Adipocyte (in vitro differentiated cells): ENCODE results near the gene DDC.

Experiments used
- DNase-seq: peaks from one replicate; pipeline ENCODE4 v3.0.0-alpha.2; 2015; ENCODE audit warnings: low read depth
- H3K27me3 ChIP-seq: replicated peaks from 2 replicates; pipeline ENCODE4 v1.7.0; 2013; ENCODE audit warnings: mild to moderate bottlenecking, low read length, moderate library complexity; ENCODE audit not compliant: control insufficient read depth, insufficient read depth
- H3K36me3 ChIP-seq: 2 replicates; pipeline ENCODE4 v1.7.0; 2013; ENCODE audit warnings: low read length, mild to moderate bottlenecking, moderate library complexity; ENCODE audit not compliant: control insufficient read depth, insufficient read depth, severe bottlenecking
- H3K4me1 ChIP-seq: 2 replicates; pipeline ENCODE4 v1.7.0; 2013; ENCODE audit warnings: mild to moderate bottlenecking, low read length, moderate library complexity; ENCODE audit not compliant: control insufficient read depth, insufficient read depth
- H3K4me3 ChIP-seq: 2 replicates; pipeline ENCODE4 v1.7.0; 2013; ENCODE audit warnings: mild to moderate bottlenecking, low read length, moderate library complexity
- H3K9ac ChIP-seq: 2 replicates; pipeline ENCODE4 v1.7.0; 2013; ENCODE audit warnings: mild to moderate bottlenecking, low read length, moderate library complexity
- H3K9me3 ChIP-seq: 2 replicates; pipeline ENCODE4 v1.7.0; 2013; ENCODE audit warnings: mild to moderate bottlenecking, low read length, moderate library complexity; ENCODE audit not compliant: control insufficient read depth

Gene DDC

GRCh38 chr7:50564171-50564570 is 1.0 kb downstream of the DDC start:
- no peak for DNase-seq
- peaks cover 19% of the 10 kb centered on the region for H3K4me1 ChIP-seq
- H3K27me3 ChIP-seq = peaks cover 31% of the 10 kb centered on the region
- H3K36me3 ChIP-seq = no peaks in the 10 kb centered on the region
- H3K9me3 ChIP-seq = no peaks in the 10 kb centered on the region
- no peak overlapping the region for H3K9ac ChIP-seq
- H3K4me3 ChIP-seq = no peak overlapping the region

- Histone ChIP-seq H3K27me3 (peaks cover 29% of the 10 kb centered on the region), H3K9me3 (no peaks in the 10 kb centered on the region), H3K36me3 (no peaks in the 10 kb centered on the region), H3K4me3 (no peak overlapping the region), H3K9ac (no peak overlapping the region), H3K4me1 (peaks cover 24% of the 10 kb centered on the region)
- no peak for DNase-seq
These were observed 3.1 kb downstream of the DDC start for GRCh38 chr7:50562136-50562535.

GRCh38 chr7:50560865-50561351 is 4.3 kb downstream of the DDC start:
- DNase-seq = no peak
- Histone ChIP-seq H3K27me3 (peaks cover 25% of the 10 kb centered on the region), H3K4me3 (no peak overlapping the region)

DNA sequence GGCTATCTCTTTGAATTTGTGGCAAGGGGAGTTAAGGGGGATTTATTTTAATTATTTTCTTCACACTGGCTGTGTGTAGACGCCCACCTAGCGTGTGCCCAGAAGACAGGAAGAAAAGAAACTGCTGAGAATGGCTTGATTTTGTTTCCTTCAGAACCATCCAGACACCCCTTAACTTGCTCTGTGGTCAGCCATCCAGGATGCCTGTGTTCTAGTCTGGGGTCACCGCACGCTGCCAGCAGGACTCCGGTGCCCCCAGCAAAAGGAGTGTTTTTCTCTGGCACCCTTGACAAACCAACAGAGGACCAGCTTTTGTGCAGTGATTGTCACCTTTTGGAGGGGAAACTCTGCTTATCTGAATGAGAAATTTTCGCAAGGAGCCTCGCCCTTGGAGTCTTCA is 5.3 kb downstream of the DDC start:
- Histone ChIP-seq H3K9me3 (no peaks in the 10 kb centered on the region), H3K4me1 (peaks cover 27% of the 10 kb centered on the region), H3K9ac (no peak overlapping the region), H3K4me3 (no peak overlapping the region), H3K27me3 (peaks cover 25% of the 10 kb centered on the region), H3K36me3 (no peaks in the 10 kb centered on the region)
- DNase-seq = no peak

More at GRCh38 chr7:50560865-50561351, 4.3 kb downstream of the DDC start:
- Histone ChIP-seq H3K36me3 (no peaks in the 10 kb centered on the region), H3K4me1 (peaks cover 34% of the 10 kb centered on the region), H3K9ac (no peak overlapping the region), H3K9me3 (no peaks in the 10 kb centered on the region)

DNA sequence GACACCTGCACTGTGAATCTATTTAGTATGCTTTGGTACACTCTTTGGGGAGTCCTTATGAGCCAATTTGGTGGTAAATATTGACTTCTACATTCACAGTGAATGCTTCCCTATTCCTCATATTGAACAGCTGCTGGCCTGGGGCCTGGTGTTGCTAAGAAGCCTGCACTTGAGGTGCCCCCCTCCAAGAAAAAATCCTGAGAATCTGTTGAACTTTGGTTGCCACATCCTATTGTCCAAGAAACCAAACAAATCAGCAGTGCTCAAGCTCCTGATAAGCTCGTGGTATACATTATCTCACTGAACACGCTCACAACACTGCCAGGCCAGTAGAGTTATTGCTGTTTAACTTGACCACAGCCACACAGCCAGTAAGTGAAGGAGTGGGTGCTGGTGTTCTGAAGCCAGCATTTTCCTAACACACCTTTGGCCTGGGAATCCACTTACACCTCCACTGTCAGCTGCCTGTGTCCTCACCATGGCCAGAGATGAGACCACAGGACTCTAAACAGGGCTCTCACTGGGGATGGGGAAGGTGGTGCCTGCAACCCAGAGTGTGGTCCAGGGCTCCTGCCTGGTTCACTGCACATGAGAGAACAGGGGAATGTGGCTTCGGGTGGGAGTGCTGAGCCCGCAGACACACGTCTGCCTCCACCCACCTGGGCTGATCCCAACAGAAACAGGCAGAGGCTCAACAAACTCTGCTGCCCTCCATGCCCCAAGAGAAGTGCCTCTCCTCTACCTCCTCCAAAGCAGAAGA is 6.7 kb downstream of the DDC start:
- Histone ChIP-seq H3K4me1 (peaks cover 20% of the 10 kb centered on the region), H3K9me3 (no peaks in the 10 kb centered on the region), H3K4me3 (no peak overlapping the region), H3K36me3 (no peaks in the 10 kb centered on the region), H3K27me3 (peaks cover 21% of the 10 kb centered on the region), H3K9ac (no peak overlapping the region)
- DNase-seq = no peak

DNA sequence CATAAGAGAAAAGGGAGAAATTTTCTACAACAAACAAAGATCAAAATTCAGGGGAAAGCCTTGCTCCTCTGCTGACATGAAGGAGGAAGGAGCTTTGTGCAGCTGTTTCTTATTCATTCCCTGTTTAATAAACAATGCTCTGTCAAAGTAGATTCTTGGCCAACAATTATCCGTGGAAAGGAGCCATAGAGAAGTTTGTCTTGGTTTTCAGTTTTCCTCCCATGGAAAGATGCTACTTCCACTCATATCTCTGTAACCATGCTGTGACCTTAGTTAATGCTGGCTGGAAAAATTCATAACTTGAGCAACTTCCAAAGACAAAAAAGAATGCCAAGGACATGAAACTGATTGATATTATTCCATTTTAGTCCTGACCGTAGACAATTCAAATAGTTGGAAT is 8.1 kb downstream of the DDC start:
- Histone ChIP-seq H3K4me1 (peaks cover 20% of the 10 kb centered on the region), H3K9ac (no peak overlapping the region), H3K36me3 (no peaks in the 10 kb centered on the region), H3K4me3 (peak overlapping the region; percentile 10), H3K27me3 (peaks cover 22% of the 10 kb centered on the region), H3K9me3 (no peaks in the 10 kb centered on the region)
- no peak for DNase-seq

GRCh38 chr7:50556247-50556991 is 8.8 kb downstream of the DDC start:
- no peaks in the 10 kb centered on the region for H3K9me3 ChIP-seq
- H3K36me3 ChIP-seq = no peaks in the 10 kb centered on the region
- peak; percentile 20 for DNase-seq
- H3K4me1 ChIP-seq = peaks cover 20% of the 10 kb centered on the region
- H3K27me3 ChIP-seq = peaks cover 23% of the 10 kb centered on the region
- no peak overlapping the region for H3K9ac ChIP-seq
- peak overlapping the region; percentile 10 for H3K4me3 ChIP-seq

GRCh38 chr7:50555594-50556140 is 9.5 kb downstream of the DDC start:
- peaks cover 17% of the 10 kb centered on the region for H3K27me3 ChIP-seq
- H3K4me1 ChIP-seq = peaks cover 20% of the 10 kb centered on the region
- H3K36me3 ChIP-seq = no peaks in the 10 kb centered on the region
- H3K9ac ChIP-seq = no peak overlapping the region
- H3K9me3 ChIP-seq = no peaks in the 10 kb centered on the region
- no peak overlapping the region for H3K4me3 ChIP-seq
- no peak for DNase-seq

- Histone ChIP-seq H3K4me1 (peaks cover 20% of the 10 kb centered on the region), H3K4me3 (no peak overlapping the region), H3K36me3 (no peaks in the 10 kb centered on the region), H3K27me3 (peaks cover 8% of the 10 kb centered on the region), H3K9ac (no peak overlapping the region), H3K9me3 (no peaks in the 10 kb centered on the region)
- no peak for DNase-seq
These were observed 10.5 kb downstream of the DDC start for GRCh38 chr7:50554431-50555322.

DNA sequence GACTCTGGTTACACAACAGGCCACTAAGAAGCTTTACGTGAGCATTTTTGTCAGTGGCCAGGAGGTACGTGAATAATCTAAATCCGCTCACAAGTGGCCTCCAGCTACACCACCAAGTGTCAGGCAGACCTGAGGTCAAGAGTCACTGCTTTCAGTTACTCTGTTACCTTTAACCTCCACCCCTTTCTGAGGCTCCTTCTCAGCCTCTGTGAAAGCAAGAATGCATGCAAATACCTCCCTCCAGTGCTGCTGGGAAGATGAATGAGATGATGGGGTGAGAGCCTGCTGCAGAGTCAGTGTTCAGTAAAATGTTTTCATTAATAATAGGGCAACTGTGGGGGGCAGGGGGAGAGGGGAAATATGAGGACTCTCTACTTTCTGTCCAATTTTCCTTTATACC is 11.2 kb downstream of the DDC start:
- no peak overlapping the region for H3K4me3 ChIP-seq
- H3K9me3 ChIP-seq = no peaks in the 10 kb centered on the region
- no peak for DNase-seq
- peaks cover 8% of the 10 kb centered on the region for H3K27me3 ChIP-seq
- no peak overlapping the region for H3K9ac ChIP-seq
- H3K4me1 ChIP-seq = peaks cover 20% of the 10 kb centered on the region
- no peaks in the 10 kb centered on the region for H3K36me3 ChIP-seq
